ENCODE data around the gene SLC12A8.

SLC12A8 gene

DNA sequence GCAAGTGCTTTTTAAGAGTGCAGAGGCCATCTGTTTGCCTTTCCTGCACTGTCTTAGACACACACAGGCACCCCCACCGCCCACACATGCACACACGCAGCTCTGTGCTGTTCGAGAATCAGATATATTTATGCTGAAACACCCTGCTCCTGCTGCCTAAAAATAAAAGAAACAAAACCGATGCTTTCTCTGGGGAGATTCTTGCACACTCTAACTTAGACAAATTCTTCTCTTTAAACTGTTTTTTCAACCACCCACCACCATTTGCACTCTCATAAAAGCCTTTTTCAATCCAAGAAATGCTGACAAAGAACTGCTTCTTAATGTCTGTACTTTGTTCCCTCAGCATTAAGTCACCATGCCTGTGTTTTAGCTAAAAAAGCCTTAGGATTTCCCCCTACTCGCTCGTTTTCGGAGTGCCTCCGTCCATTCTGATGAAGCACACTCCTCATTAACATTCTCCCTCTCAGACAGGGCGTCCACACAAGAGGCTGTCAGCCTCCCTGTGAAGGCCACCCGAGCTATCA lies 26.2 kb downstream of the SLC12A8 start:
- DNase-seq (ENCODE audit: low read depth) = no peak

GRCh38 chr3:125185805-125186204 lies 26.7 kb downstream of the SLC12A8 start:
- no peak for DNase-seq (ENCODE audit: low read depth)

DNA sequence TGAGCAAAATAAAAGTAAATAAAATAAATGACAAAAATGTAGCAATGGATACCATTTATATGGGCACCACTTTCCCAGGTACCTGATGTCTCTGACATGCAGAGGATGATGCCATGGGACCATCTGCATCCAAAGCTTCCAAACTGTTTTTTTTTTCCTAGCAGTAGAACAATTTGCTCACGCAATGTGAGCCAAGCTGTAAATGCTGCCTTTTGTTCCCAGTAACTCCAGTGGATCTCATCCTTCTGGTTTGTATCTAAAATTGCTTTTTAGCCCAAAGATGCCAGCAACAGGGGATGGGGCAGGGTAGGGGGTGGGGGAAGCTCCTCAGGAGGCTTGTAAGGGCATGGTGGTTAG lies 32.7 kb downstream of the SLC12A8 start:
- DNase-seq (ENCODE audit: low read depth) = no peak

DNA sequence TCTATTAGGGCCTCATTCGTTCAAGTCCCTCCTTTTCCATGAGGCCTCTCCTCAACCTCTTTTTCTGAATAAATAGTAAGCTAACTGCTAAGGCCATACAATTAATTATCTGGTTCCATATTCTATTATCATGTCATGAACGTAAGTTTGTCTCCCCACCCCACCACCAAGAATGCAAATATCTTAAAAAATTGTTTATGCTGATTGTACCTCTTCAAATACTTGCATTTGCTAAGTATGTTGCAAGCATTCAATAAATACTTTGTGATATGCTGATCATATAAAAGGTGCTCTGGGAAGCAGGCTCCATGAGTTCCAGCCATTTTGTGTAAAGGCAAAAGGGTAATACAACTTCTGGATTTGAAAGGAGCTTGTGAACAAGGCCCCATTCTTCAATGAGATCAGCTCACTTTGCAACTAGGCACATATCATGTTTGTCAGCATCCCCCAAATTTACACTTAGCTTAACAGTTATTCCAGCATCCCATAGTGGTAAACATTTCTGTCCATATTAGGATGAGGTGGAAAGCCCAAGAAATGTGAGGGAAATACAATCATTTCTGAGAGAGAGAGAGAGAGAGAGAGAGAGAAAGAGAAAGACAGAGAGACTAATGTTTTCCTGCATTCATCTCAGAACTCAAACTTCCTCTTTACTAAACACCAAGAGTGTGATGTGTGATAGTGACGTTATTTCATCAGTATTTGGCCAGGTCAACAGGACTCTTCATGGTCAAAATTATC lies 33.2 kb downstream of the SLC12A8 start:
- DNase-seq (ENCODE audit: low read depth) = no peak

GRCh38 chr3:125177746-125178145 lies 34.8 kb downstream of the SLC12A8 start:
- no peak for DNase-seq (ENCODE audit: low read depth)

GRCh38 chr3:125175295-125176078 lies 37.1 kb downstream of the SLC12A8 start:
- no peak for DNase-seq (ENCODE audit: low read depth)

DNA sequence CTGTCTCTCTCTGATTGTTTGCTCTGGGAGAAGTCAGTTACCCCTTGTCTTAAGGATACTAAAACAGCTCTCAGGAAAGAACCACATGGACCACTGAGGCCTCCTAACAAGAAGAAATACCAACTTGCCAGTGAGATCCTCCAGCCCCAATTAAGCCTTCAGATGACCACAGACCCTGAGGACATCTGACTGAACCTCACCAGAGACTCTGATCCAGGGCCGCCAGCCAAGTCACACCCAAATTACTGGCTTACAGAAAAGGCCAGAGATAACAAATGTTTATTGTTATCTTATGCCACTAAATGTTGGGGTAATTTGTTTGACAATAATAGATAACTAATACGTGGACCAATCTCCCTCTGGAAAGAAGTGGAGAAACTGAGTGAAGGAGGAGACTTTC lies 40.2 kb downstream of the SLC12A8 start:
- no peak for DNase-seq (ENCODE audit: low read depth)

- DNase-seq (ENCODE audit: low read depth) = no peak
Observed at GRCh38 chr3:125168711-125169393, 43.7 kb downstream of the SLC12A8 start.

GRCh38 chr3:125166599-125167136 lies 45.9 kb downstream of the SLC12A8 start:
- no peak for DNase-seq (ENCODE audit: low read depth)

DNA sequence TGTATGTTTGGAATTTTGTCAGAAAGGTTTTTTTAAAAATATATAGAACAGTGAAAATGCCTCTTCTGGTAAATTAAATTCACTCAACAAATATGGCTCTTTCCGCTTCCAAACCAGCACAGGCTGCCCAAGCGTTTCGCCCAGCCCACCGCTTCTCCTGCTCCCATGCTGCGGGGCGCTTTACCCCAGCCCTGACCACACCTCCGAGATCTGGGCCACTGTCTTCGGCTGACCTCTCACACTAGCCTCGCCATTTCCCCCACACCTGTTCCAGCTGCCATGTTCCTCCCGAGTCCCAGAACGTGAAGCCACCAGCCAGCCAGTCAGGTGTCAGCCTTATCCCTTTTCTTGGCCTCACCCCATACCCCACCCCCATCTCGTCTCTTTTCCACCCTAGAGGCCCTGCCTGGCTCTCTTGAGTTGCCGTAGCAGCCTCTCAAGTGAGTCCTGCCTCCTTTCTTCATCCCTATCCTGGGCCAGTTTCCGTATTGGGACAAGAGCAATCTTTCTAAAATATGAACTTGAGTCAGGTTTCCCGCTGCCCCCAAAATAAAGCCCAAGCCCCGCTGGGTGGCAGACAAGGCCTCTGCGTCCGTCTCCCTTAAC lies 46.5 kb downstream of the SLC12A8 start:
- no peak for DNase-seq (ENCODE audit: low read depth)

- no peak for DNase-seq (ENCODE audit: low read depth)
Observed at GRCh38 chr3:125165189-125165947, 47.2 kb downstream of the SLC12A8 start.

- DNase-seq (ENCODE audit: low read depth) = no peak
Observed at GRCh38 chr3:125163739-125164601, 48.6 kb downstream of the SLC12A8 start.

DNA sequence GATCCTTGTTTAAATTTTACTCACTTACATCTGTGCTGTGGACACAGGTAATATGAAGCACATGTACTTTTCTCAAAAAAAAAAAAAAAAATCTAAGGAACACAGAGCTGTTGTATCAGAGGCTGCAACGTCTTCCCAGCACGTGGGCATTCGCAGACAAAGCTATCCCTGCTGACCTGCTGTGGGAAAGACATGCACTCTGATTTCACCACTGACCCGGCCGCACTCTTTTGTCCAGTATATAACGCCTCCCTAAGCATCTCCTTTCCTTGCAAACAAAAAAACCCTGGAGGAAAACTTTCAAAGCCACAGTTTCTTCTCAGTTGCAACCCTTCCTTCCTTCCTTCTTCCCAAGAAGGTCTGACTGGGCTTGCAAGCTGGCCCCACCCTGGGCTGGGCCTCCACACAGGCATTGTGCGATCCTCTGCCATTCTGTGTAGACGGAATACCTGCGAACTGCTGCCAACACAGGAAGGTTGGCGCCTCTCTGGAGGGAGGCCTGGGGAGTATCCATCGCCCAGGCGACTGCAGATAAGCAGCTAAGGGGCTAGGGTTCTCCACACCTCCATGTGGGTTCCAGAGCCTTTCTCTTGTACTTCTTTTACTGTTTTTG lies 50.8 kb downstream of the SLC12A8 start:
- DNase-seq (ENCODE audit: low read depth) = no peak

- no peak for DNase-seq (ENCODE audit: low read depth)
Observed at GRCh38 chr3:125160606-125161371, 51.8 kb downstream of the SLC12A8 start.

DNA sequence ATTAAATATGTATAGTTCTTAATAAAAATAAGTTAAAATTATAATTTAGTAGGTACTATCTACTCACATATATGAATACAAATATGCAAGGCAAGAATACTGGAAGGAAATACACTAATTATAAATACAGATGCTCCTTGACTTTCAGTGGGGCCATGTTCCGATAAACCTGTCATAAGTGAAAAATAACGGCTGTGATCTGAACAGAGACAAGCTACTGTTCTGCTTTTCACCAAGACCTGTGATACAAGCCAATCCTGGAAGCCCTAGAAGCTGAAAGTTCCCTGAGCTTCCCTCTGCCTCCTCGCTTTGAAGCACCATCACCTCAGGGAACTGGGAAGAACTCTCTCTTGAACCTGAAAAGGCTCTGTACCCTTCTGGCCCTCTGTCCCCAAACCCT lies 55.4 kb downstream of the SLC12A8 start:
- no peak for DNase-seq (ENCODE audit: low read depth)

DNA sequence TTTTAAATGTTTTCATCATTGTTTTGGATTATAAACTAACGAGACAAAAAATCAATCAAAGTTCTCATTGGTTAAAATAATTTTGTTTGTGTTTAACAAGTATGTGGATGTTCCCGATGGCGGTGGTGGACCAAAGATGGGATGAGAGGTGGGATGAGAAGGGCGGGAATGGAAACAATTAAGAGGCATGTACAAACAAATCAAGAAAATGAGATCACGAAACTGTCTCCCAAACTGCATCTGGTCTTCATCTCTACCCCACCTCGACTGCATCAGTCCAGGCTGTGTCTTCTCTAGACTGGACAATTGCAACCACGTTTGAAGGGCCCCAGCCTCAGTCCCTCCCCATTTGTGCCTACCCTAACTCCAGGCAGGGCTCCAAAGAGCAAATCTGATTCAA lies 56.1 kb downstream of the SLC12A8 start:
- DNase-seq (ENCODE audit: low read depth) = no peak

- no peak for DNase-seq (ENCODE audit: low read depth)
Observed at GRCh38 chr3:125154800-125155269, 57.7 kb downstream of the SLC12A8 start.

GRCh38 chr3:125154110-125154509 lies 58.4 kb downstream of the SLC12A8 start:
- no peak for DNase-seq (ENCODE audit: low read depth)

- no peak for DNase-seq (ENCODE audit: low read depth)
Observed at GRCh38 chr3:125152951-125153350, 59.6 kb downstream of the SLC12A8 start.
